Fibroblast of skin of right biceps (primary cell): ENCODE data around the gene ANTXR1.

Experiments used
- DNase-seq: peaks from one replicate; pipeline ENCODE4 v3.0.0-alpha.2; 2013

ANTXR1 gene

GRCh38 chr2:69139778-69140670 lies 127.0 kb downstream of the ANTXR1 start:
- peak; percentile 74 for DNase-seq

DNA sequence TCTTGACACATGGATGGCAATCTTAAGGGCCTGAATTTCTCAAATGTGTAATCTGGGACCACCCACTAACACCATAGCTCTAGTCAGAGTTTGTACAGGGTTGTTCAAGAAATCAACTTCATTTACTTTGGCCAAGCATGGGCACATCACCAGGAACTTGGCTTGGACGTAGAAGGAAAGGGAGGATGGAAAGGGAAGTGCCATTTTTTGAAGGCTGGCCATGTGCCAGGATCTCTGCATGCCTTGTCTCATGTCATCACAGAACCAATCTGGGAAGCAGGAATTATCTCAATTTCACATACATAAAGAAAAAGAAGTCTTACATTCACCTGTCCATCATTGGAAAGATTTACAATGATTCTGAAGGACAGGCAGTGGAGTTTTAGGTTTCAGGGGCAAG lies 128.1 kb downstream of the ANTXR1 start:
- DNase-seq = no peak

DNA sequence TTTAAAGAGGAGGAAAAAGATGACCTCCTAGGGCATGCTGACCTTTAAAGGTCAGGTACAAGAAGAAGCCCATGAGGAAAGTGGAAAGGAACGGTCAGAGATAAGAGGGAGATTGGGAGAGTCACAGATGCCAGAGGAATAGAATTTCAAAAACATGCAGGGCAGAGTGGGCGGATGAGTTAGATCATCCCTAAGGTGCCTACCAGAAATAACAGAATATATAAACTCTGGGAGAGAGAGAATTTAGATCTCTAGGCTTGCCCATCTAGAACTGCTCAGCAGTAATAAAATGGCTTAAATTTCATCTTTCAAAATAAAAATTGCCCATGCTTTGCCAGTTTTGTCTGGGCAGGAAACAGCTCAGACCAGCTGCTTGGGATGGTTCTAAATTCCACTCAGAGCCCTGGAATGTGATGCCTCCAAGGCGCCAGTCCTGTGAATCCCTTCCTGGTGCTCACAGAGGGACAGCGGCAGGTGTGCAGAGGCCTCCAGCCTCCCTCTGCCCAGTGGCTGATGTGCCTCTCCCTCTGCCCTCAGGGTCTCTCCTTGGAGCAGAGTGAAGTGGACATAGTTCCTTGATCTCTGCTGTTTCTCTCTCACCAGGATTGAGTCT lies 130.9 kb downstream of the ANTXR1 start:
- DNase-seq = no peak

DNA sequence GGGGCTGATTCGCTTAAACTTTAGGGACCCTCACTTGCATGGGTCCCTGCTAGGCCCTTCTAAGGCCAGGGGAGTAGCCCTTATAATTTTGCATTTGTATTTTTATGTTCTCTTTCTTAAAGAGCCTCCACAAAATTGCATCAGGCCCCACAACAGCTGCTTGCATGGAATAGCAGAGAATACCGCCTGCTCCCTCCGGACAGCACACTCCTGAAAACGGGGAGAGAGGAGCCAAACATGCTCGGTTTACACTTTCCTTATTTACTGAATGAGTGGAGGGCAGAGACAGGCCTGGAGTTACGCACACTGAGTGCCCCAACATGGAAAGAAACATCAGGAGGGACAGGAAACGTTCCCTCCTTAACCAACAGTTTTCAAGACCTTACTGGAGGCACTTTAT lies 132.2 kb downstream of the ANTXR1 start:
- no peak for DNase-seq

DNA sequence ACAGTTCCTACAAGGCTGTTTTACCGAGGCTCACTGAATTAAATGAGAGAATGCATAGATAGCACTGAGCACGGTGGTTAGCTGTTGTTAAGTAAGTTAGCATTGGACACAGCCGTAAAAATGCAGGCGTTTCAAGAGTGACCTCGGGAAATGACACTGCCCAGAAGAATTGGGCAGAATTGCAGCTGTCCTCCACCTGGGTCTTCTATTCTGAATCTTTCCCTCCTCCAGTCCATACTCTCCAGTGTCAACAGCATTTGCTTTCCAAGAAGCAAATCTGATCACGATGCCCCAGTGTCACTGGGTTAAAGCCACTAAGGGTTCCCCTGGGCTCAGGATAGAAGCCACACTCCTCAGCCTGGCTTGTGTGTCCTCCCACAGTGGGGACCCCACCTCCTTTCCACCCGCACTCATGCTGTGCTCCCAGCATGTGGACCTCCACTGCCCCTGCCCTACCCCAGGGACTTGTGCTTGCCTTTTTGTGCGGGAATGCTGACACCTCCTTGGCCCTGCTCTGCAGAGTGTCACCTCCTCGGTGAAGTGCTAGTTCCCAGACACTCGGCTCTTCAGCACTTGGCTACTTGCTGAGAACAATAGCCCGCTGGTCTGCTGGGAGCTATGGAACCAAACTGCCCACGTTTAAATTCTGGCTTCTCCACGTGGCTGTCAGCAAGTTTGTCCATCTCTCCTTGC lies 135.0 kb downstream of the ANTXR1 start:
- DNase-seq = no peak

DNA sequence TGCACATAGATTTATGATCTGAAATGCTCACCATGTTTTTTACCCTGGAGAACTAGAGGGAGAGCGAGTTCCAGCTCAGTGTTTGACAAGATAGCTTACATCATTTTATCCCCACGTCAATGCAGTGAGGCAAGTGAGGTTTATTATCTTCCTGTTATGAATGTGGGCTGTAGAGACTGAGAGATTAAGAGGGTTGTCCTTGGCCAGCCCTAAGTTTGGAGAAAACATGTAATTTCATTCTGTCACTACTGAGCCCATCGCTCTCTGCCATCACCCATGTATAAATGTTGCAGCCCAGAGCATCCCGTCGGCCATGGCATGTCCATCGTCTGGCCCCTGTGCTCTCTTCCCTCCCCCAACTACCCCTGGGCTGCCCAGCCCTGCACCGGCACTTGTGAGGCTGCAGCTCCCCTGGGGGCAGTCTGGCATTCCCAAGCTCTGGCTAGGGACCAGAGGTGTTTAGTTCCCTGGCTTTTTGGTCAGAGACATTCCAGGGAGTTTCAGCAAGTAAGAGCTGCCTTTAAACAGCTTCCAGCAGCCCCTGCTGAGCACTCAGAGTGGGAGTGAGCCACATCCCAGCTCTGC lies 136.7 kb downstream of the ANTXR1 start:
- DNase-seq = peak; percentile 67

DNA sequence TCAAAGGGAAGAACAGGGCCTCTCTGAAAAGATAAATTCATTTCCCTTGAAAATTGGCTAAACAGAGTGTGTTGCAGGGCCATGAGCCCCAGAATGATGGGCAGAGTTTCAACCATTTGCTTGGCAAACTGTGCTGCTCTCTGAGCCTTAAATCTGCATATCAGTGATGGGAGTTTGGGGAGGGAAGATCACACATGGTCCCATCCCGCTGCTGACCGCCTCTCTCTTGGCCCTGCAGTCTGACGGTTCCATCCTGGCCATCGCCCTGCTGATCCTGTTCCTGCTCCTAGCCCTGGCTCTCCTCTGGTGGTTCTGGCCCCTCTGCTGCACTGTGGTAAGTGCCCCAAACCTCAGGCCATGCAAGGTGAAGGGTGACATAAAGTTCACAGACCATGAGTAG lies 139.0 kb downstream of the ANTXR1 start:
- DNase-seq = no peak

- DNase-seq = no peak
These were observed 140.0 kb downstream of the ANTXR1 start for GRCh38 chr2:69152847-69153583.

GRCh38 chr2:69154106-69154505 lies 141.1 kb downstream of the ANTXR1 start:
- peak; percentile 81 for DNase-seq

DNA sequence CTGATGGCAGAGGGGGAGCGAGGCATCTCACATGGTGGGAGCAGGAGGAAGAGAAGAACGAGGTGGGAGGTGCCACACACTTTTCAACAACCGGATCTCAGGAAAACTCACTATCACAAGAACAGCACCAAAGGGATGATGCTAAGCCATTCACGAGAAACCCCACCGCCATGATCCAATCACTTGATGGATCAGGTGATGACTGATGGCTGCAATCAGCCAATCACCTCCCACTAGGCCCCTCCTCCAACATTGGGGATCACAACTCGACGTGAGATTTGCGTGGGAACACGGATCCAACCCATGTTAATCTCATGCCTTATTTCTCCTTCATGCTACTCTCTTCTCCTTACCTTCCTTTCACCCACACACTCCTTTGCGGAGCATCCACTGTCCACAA lies 143.6 kb downstream of the ANTXR1 start:
- no peak for DNase-seq

DNA sequence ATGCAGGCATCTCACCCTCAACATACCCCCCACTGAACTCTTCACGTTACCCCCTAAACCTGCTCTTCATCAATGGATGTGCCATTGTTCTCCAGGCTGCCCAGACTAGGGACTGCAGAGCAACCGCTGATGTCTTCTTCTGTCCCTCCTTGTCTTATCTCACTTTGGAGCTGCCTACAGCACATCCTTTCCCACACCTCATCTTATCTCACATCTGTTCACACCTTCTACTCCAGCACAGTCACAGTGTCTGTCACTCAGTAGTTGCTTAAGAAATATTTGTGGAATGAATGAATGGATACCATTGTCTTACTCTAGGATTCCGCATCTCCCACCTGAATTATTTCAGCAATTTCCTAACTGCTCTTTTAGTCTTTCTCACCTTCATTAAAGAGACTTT lies 144.5 kb downstream of the ANTXR1 start:
- DNase-seq = no peak

DNA sequence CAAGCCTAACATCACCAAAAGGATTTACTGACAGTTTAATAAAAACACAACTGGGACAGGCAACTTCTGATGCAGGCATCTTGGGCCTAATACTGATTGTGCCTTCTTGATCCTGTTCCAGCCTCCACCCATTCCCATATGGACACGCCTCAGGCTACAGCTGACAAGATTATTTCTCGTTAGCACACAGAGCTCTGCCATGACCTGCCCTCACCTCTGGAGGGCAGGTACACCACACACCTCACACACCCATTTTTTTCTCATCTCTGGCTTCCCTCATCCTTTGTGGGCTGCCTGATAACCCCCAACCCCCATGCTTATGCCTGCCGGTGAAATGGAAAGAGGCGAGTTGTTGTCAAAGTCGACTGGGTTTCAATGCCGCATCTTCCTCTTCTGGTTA lies 147.0 kb downstream of the ANTXR1 start:
- DNase-seq = no peak

DNA sequence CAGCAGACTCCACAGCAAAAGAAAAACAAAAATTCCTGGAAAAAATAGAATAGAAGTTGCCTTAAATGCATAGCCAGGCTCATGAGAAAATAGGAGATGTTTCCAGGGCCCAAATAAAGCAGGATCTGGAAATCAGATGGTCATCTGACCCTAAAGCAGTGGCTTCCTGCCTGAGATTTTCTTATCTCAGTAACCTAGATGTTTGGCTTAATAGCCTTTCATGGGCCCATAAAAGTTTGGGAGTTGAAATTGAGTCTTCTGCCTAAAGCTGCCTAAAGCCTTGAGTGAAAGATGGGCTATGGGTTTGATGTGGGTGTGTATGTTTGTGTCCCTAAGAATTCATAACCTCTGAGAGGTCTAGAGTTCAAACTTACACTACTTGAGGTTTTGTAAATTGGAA lies 149.1 kb downstream of the ANTXR1 start:
- DNase-seq = no peak

GRCh38 chr2:69163109-69163508 lies 150.1 kb downstream of the ANTXR1 start:
- peak; percentile 95 for DNase-seq

- no peak for DNase-seq
These were observed 150.6 kb downstream of the ANTXR1 start for GRCh38 chr2:69163556-69163955.

- DNase-seq = peak; percentile 79
These were observed 151.2 kb downstream of the ANTXR1 start for GRCh38 chr2:69164061-69164778.

GRCh38 chr2:69165091-69165880 lies 152.3 kb downstream of the ANTXR1 start:
- DNase-seq = no peak

GRCh38 chr2:69166465-69166811 lies 153.5 kb downstream of the ANTXR1 start:
- no peak for DNase-seq

DNA sequence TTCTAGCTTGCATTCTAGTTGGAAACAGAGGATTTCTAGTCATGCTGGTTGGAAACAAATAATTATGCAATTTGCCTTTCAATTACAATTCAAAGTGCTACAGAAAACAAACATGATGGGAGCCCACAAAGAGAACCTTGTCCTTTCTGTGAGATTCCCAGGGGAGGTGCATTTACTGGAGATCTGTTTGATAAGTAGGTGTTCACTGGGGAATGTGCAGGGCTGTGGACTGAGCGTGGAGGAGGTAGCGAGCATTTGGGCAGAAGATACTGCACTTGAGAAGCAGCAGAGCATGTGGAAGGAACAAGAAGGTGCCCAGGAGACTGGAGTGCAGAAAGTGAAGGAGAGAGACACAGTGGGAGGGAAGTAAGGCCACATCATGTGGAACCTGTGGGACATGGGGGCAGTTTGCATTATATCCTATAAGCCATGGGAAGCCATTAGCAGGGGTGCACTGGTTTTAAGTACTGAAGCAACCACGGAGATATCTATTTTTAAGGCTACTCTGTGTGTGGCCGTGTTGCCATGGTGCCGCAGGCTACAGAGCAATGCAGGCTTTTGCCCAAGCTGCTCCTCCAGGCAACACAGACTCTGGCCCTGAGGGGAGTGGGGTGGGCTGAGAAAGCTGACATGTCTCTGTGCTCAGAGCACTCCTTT lies 154.0 kb downstream of the ANTXR1 start:
- no peak for DNase-seq

DNA sequence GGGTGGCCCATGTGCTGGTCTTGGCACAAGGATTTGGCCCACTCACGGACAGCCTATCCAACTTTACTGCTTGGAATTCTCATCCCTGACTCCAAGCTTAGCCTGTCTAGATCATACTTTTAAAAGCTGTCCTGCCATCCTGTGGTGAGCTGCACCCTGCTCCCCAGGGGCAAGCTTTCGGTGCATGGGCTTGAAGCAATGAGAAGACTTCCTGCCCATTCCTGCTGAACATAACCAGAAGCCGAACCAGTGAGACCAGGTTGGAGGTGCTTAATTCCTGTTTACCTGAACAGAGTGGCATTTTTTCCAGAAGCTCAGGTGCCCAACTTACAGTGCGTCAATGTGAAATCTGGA lies 154.5 kb downstream of the ANTXR1 start:
- no peak for DNase-seq
